Activated CD4-positive, alpha-beta memory T cell treated with anti-CD3 and anti-CD28 coated beads, Interleukin-2, amount 10 ng/mL, durations not matched to agents 7 days and 5 days (primary cell): Measurements from ENCODE around the gene BRD1. TPM values are rescaled to one million over a fixed set of nuclear protein-coding genes. Genes with fewer than 3 reads are reported as not detected.
A peak's percentile ranks its signal among the peaks of the same experiment; 100 is the strongest.
"Not testable (repeated sequence)": the region's sequence is repeated elsewhere in the genome, so short reads cannot be mapped to it uniquely, and the experiment has no call there.

Experiments used
- CTCF ChIA-PET: fragments of 350-600 bp; sonication (Branson Sonifier 250); formaldehyde crosslinking; loops from one replicate; lab custom pipeline; 2021; ENCODE audit warnings: antibody characterized with exemption, inconsistent platforms; lab: Charles Lee
- POLR2A ChIA-PET: fragments of 350-600 bp; sonication (Branson Sonifier 250); formaldehyde crosslinking; loops from one replicate; lab custom pipeline; 2021; ENCODE audit warnings: antibody characterized with exemption; lab: Charles Lee
- DNase-seq: peaks from one replicate; pipeline ENCODE4 v3.0.0-alpha.2; 2020
- H3K27ac Mint-ChIP-seq: one replicate; pipeline ENCODE4 v1.8.0; 2021; ENCODE audit warnings: mild to moderate bottlenecking, mixed read lengths
- H3K27me3 Mint-ChIP-seq: one replicate; pipeline ENCODE4 v1.8.0; 2021; ENCODE audit warnings: mixed read lengths
- H3K36me3 Mint-ChIP-seq: one replicate; pipeline ENCODE4 v1.8.0; 2021; ENCODE audit warnings: low read depth, mixed read lengths
- H3K4me1 Mint-ChIP-seq: one replicate; pipeline ENCODE4 v1.8.0; 2021; ENCODE audit warnings: mixed read lengths
- H3K4me3 Mint-ChIP-seq: one replicate; pipeline ENCODE4 v1.8.0; 2021; ENCODE audit warnings: mild to moderate bottlenecking, mixed read lengths
- H3K9me3 Mint-ChIP-seq: one replicate; pipeline ENCODE4 v1.8.0; 2021; ENCODE audit warnings: mixed read lengths
- total RNA-seq, 2 experiments: library from RNA; stranded (reverse); gene quantifications; one replicate each; pipeline ENCODE4 v1.2.3, GENCODE V29; 2021

BRD1 gene
- total RNA-seq, 2 experiments from 2014 or later, result 54.7 to 55.4 TPM

DNA sequence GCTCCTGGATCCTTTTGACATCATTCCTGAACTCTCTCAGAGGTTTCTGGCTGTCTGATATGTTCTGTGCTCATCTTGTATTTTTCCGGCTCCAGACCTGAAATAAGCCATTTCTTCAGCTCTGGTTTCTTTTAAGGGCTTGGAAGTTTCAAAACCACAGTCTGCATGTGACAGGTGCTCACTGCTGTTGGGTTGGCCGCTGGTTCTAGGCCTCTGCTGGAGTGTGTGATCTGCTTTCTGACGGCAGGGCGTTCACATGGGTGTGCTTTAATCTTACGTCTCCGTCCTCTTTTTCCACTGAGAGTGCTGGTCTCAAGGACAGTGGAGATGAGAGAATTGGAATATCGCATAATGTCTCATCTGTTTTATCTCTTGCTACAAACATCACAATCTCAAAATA, 36.3 kb upstream of the BRD1 start:
- POLR2A ChIA-PET, result no interaction called here
- Mint-ChIP-seq H3K4me3 (no peak overlapping the region), H3K27me3 (no peaks in the 10 kb centered on the region), H3K9me3 (peaks cover 19% of the 10 kb centered on the region), H3K27ac (peak overlapping the region; percentile 21), H3K4me1 (peaks cover 61% of the 10 kb centered on the region), H3K36me3 (peaks cover 42% of the 10 kb centered on the region)
- CTCF ChIA-PET, result no interaction called here
- no peak for DNase-seq

DNA sequence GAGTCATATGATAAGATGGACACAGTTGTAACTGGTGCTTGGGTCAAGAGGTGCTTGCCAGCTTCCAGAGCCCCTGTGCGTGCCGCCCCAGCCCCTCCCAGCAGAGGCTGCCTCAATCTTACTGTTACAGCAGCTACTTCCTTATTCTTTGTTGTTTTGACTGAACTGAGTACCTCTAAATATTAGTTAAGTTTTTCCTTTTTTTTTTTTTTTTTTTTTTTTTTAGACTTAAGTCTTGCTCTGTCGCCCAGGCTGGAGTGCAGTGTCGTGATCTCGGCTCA, 34.8 kb upstream of the BRD1 start:
- peaks cover 52% of the 10 kb centered on the region for H3K4me1 Mint-ChIP-seq
- no peak for DNase-seq
- H3K36me3 Mint-ChIP-seq, result peaks cover 31% of the 10 kb centered on the region
- peaks cover 18% of the 10 kb centered on the region for H3K9me3 Mint-ChIP-seq
- no peaks in the 10 kb centered on the region for H3K27me3 Mint-ChIP-seq
- CTCF ChIA-PET, result no interaction called here
- no peak overlapping the region for H3K4me3 Mint-ChIP-seq
- H3K27ac Mint-ChIP-seq, result no peak overlapping the region
- POLR2A ChIA-PET, result interaction anchor here (1.0 kb wide), 1 partner anchor 36 kb away, joined by 4 read pairs; no protein-coding TSS in a partner anchor

DNA sequence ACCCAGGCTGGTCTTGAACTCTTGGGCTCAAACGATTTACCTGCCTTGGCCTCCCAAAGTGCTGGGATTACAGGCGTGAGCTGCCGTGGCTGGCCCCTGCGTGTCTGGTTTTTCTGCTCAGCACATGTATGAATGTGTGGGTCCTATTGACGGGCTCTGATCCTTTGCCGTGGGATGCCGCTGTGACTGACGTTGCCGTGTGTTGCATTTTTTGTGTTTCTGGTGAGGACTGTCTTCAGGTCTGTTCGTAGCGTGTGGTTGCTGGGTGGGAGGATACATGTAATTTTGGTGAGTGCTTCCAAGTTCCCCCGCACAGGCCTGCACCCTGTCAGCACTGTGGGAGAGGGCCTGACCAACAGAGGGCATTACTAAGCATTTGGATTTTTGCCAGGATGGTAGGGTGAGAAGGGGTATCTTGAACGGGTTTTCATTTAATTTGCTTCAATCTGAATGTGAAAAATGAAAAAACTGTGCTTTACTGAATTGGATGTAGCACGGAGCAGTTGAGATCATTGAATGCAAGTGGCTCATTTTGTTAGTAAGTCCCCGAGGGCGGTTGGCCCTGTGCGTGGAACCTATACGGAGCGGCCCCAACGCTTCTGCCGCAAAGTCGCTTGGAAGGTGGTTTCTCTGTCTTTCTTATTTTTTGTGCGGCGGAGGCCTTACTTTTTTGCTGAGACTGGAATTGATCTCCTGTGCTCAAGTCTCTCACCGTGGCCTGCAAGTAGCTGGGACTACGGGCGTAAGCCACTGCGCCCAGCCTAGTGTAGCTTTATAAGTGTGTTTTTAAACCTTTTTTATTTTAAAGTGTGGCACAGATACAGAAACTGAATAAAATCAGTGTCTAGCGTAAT, 34.2 kb upstream of the BRD1 start:
- H3K4me3 Mint-ChIP-seq, result no peak overlapping the region
- H3K27me3 Mint-ChIP-seq, result no peaks in the 10 kb centered on the region
- peaks cover 49% of the 10 kb centered on the region for H3K4me1 Mint-ChIP-seq
- peaks cover 15% of the 10 kb centered on the region for H3K9me3 Mint-ChIP-seq
- ChIA-PET CTCF (no interaction called here), POLR2A (interaction anchor here (1.0 kb wide), 1 partner anchor 36 kb away, joined by 4 read pairs; no protein-coding TSS in a partner anchor)
- DNase-seq, result no peak
- H3K36me3 Mint-ChIP-seq, result peaks cover 25% of the 10 kb centered on the region
- no peak overlapping the region for H3K27ac Mint-ChIP-seq

DNA sequence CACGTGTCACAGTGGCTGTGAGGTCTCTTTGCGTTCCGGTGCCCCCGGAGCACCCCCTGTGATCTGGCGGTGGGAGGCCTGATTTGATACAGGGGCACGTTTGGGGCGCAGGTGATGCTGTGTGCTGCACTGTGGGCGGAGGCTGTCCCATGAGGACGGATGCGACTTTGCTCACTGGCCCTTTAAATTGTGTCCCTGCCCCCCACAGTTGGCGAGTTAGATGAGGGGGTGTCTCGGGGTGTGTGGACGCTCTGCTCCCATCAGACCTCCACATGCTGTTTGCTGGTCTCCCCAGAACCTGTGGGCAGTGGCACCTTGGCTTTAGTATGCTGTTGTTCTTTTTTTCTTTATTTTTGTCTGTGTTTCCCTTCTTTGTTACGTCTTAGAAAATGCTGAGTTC, 31.2 kb upstream of the BRD1 start:
- Mint-ChIP-seq H3K9me3 (no peaks in the 10 kb centered on the region), H3K27me3 (no peaks in the 10 kb centered on the region), H3K27ac (no peak overlapping the region), H3K36me3 (peaks cover 17% of the 10 kb centered on the region), H3K4me3 (no peak overlapping the region), H3K4me1 (peaks cover 49% of the 10 kb centered on the region)
- no peak for DNase-seq
- POLR2A ChIA-PET, result interaction anchor here (5.1 kb wide), 1 partner anchor 33 kb away, joined by 38 read pairs; no protein-coding TSS in a partner anchor
- CTCF ChIA-PET, result interaction anchor here (1.4 kb wide), 1 partner anchor 91 kb away, joined by 3 read pairs; no protein-coding TSS in a partner anchor

DNA sequence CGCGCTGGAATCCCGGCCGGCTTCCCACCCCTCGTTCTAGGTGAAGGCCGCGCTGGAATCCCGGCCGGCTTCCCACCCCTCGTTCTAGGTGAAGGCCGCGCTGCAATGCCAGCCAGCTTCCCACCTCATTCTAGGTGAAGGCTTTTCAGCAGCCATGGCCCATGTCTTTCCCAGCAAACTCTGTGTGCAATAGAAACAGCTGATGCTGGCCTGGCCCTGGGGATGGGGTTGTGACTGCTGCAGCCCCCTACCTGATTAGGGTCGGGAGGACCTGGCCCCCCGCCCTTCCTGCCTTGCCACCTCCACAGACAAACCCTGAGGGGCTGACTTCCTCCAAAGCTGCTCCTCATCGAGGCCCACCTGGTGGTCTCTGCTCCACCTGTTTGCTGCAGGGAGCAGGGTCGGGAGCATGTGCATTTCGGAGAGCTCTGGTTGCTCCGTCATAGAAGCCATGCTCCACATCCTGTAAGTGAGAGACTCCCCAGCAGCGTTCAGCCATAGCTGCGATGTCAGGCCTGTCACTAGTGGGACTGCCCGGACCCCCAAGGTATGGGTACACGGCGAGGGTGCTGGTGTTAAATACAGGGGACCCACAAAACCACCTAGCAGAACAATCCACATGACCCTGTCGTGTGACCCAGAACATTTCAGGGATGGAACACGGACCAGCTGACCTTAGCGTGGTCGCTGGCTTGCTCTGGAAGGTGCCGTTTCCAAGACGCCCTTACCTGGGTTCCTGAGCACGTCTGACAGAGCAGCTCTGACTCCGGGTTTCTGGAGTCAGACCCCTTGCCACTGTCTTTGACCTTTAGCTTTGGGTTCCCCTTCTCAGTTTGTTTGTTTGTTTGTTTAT, 29.3 kb upstream of the BRD1 start:
- DNase-seq, result no peak
- H3K36me3 Mint-ChIP-seq, result peaks cover 14% of the 10 kb centered on the region
- no peak overlapping the region for H3K4me3 Mint-ChIP-seq
- H3K4me1 Mint-ChIP-seq, result peaks cover 44% of the 10 kb centered on the region
- H3K27me3 Mint-ChIP-seq, result no peaks in the 10 kb centered on the region
- POLR2A ChIA-PET, result interaction anchor here (0.7 to 5.1 kb wide), 5 partner anchors 11 to 49 kb away, joined by 3 to 38 read pairs (median 6); no protein-coding TSS in a partner anchor
- CTCF ChIA-PET, result no interaction called here
- no peak overlapping the region for H3K27ac Mint-ChIP-seq
- no peaks in the 10 kb centered on the region for H3K9me3 Mint-ChIP-seq

DNA sequence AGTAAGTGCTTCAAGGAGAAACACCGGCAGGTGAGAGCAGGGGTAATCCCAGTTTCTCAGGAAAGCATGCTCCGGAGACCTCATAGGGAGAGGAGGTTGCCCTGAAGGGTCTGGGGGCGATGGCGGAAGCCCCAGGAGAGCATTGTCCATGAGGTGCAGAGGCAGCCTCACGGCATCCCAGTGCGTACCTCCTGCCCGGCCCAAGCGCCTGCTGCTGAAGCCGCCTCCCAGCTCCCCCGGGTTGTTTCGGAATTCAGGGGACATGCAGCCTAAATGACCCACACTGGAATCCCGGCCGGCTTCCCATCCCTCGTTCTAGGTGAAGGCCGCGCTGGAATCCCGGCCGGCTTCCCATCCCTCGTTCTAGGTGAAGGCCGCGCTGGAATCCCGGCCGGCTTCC, 28.7 kb upstream of the BRD1 start:
- POLR2A ChIA-PET, result interaction anchor here (1.0 to 5.1 kb wide), 8 partner anchors 10 to 80 kb away, joined by 3 to 38 read pairs (median 6); no protein-coding TSS in a partner anchor
- H3K27ac Mint-ChIP-seq, result no peak overlapping the region
- CTCF ChIA-PET, result interaction anchor here (1.3 kb wide), 1 partner anchor 174 kb away, joined by 4 read pairs; no protein-coding TSS in a partner anchor
- H3K27me3 Mint-ChIP-seq, result no peaks in the 10 kb centered on the region
- H3K36me3 Mint-ChIP-seq, result peaks cover 14% of the 10 kb centered on the region
- H3K9me3 Mint-ChIP-seq, result no peaks in the 10 kb centered on the region
- H3K4me3 Mint-ChIP-seq, result no peak overlapping the region
- no peak for DNase-seq
- H3K4me1 Mint-ChIP-seq, result peaks cover 46% of the 10 kb centered on the region

DNA sequence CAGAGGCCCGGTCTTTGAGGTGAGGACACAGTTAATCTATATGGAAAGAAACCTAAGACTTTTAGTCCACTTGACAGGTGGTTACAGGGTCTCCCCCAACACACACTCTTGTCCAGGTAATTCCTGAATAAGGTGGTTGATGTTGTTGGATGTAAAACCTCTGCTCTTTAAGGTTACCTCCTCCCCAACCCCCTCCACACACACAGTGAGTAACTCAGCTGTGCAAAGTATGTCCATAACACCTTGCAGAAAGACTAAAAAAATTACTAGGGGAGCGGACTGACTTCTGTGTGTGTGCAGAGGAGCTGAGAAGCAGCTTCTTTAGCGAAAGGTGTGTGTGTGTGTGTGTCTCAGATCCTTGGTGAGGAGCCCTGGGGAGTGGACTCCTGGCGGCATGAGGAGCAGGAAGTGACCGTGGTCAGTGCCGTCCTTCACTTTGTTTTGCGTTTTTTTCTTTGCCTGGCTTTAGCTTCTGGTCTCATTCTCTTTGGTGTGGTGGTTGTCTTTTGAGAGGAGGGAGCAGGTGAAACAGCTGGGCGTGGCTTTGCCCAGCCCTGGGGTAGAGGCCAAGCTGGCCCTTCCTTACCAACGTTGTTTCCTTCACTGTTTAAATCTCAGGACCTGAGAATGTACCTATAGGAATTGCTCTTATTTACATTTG, 27.7 kb upstream of the BRD1 start:
- ChIA-PET CTCF (interaction anchor here (1.2 to 1.4 kb wide), 3 partner anchors 34 to 175 kb away, joined by 3 to 4 read pairs (median 4); no protein-coding TSS in a partner anchor), POLR2A (interaction anchor here (1.0 to 5.1 kb wide), 18 partner anchors 9 to 81 kb away, joined by 3 to 38 read pairs (median 4); partner anchors contain the start of genes ALG12 and CRELD2)
- Mint-ChIP-seq H3K4me3 (peak overlapping the region; percentile 95), H3K27me3 (no peaks in the 10 kb centered on the region), H3K36me3 (peaks cover 17% of the 10 kb centered on the region), H3K9me3 (no peaks in the 10 kb centered on the region), H3K4me1 (peaks cover 51% of the 10 kb centered on the region), H3K27ac (peak overlapping the region; percentile 41)
- DNase-seq, result no peak

DNA sequence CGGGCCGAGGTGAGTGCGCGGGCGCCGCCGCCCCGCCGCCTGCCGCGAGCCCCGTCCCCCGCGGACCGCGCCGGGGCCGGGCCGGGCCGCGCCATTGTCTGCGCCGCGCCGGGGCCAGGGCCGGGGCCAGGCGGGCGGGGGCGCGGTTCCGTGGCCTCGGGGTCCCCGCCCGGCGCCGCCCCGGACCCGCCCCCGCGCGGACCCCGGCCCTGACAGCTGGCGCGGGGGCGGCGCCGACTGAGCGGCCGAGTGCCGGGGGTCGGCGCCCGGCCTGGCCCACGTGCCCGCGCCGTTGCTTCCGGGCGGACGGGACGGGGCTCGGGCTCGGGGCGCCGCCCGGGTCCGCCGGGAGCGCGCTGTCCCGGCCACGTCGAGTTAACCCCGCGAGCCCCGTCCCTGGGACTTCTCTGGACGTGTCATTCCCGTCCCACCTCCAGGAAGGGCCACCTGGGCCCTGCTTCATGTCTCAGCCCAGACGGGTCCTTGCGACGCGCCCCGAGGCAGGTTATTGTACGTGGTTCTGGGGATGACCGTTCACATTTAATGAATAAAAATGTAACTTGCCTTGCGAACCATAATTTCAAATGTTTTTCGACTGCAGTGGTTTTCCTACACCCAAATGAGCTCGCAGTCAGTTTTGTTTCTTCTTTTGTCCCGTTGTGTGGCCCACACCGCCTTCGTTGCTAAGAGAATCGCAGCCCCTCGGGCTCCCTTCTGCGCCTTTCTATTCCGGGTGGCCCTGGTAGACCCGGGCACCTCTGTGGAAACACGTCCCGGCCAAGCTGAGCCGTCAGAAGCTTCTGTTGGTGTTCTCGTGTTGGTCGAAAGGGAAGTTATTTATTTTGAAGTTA, 26.5 kb upstream of the BRD1 start:
- Mint-ChIP-seq H3K27ac (peak overlapping the region; percentile 89), H3K4me1 (peaks cover 58% of the 10 kb centered on the region), H3K27me3 (no peaks in the 10 kb centered on the region), H3K4me3 (peak overlapping the region; percentile 95), H3K9me3 (no peaks in the 10 kb centered on the region), H3K36me3 (peaks cover 17% of the 10 kb centered on the region)
- peak; percentile 39 for DNase-seq
- CTCF ChIA-PET, result interaction anchor here (1.2 to 1.4 kb wide), 2 partner anchors 33 to 87 kb away, joined by 3 to 4 read pairs; no protein-coding TSS in a partner anchor
- POLR2A ChIA-PET, result interaction anchor here (1.0 to 5.1 kb wide), 15 partner anchors 8 to 72 kb away, joined by 3 to 38 read pairs (median 5); partner anchors contain the start of genes ALG12 and CRELD2

DNA sequence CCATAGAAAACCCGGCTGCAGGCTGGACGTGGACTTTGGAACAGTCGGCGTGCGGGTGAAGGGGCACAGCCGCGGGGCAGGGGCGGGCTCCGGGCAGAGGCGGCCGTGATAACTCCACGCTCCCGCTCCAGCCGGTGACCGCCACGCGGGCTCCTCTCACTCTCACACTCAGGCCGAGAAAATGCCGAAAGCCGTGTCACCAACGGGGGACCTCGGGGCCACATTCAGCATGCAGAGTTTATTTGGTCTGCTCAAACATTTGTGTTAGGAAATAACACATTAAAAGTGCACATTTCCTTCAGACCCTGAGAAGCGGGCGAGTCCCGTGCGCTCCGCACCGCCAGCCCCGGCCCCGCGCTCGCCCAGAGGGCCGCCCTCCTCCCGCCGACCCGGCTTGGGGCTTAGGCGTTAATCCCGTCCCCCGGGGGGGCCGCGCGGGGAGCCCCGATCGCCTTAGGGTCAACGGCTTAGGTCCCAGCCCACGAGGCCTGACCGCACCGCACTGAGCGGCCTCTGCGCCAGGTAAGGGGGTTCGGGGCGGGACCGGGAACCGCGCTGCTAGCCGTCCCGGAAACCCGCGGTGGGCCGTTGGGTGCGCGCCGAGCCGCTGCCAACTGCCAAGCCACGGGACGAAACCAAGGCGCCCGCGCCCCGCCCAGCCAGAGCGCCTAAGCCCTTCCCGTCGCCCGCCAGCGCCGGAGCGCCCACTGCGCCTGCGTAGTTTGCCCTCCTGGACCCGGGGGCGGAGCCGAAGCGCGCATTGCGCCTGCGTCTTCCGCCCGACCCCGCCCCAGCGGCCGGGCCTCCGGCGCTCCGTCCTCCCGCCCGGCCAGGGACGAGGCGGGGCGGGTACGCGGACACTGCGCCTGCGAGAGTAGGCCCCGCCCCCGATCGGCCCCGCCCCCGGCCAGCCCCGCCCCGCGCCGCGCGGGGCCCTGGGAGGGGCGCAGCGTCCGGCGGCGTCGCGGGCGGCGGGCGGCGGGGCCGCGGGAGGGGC, 25.5 kb upstream of the BRD1 start, which contains the start of gene ZBED4:
TSS of gene ZBED4 (plus strand) at position 947 of the 997 bp plus-strand sequence. CDS start 29,819 bp downstream, outside the sequence.
- Mint-ChIP-seq H3K27ac (peak within 1 kb of the TSS; percentile 89), H3K27me3 (peaks cover 1% of the 10 kb centered on the region), H3K36me3 (peaks cover 17% of the 10 kb centered on the region), H3K9me3 (no peaks in the 10 kb centered on the region), H3K4me1 (peaks cover 53% of the 10 kb centered on the region), H3K4me3 (peak within 1 kb of the TSS; percentile 95)
- ChIA-PET POLR2A (interaction anchor here (1.5 to 5.1 kb wide), 7 partner anchors 13 to 27 kb away, joined by 3 to 38 read pairs (median 10); no protein-coding TSS in a partner anchor), CTCF (interaction anchor here (1.0 to 1.1 kb wide), 2 partner anchors 11 to 15 kb away, joined by 3 to 7 read pairs; no protein-coding TSS in a partner anchor)
- peak; percentile 99 for DNase-seq

DNA sequence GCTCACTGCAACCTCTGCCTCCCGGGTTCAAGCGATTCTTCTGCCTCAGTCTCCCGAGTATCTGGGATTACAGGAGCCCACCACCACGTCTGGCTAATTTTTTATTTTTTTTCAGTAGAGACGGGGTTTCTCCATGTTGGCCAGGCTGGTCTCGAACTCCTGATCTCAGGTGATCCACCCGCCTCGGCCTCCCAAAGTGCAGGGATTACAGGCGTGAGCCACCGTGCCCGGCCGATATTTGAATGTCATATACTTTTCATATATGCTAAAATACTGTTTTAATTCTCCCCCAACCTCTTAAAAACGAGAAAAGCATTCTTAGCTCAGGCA, 24.9 kb upstream of the BRD1 start:
- Mint-ChIP-seq H3K27ac (peak overlapping the region; percentile 23), H3K4me3 (peak overlapping the region; percentile 61), H3K4me1 (peaks cover 53% of the 10 kb centered on the region), H3K36me3 (peaks cover 15% of the 10 kb centered on the region)
- not testable (repeated sequence) for DNase-seq, H3K9me3 Mint-ChIP-seq, H3K27me3 Mint-ChIP-seq
- POLR2A ChIA-PET, result interaction anchor here (1.5 to 3.3 kb wide), 4 partner anchors 12 to 26 kb away, joined by 3 to 16 read pairs (median 7); no protein-coding TSS in a partner anchor
- CTCF ChIA-PET, result interaction anchor here (1.0 to 1.1 kb wide), 2 partner anchors 11 to 14 kb away, joined by 3 to 7 read pairs; no protein-coding TSS in a partner anchor
